ENCODE measurements around the gene ATP8B3. TPM values are rescaled to one million over a fixed set of nuclear protein-coding genes. Genes with fewer than 3 reads are reported as not detected.

ATP8B3 gene
- total RNA-seq, 1 donor from 2014 or later: 0.69 TPM

DNA sequence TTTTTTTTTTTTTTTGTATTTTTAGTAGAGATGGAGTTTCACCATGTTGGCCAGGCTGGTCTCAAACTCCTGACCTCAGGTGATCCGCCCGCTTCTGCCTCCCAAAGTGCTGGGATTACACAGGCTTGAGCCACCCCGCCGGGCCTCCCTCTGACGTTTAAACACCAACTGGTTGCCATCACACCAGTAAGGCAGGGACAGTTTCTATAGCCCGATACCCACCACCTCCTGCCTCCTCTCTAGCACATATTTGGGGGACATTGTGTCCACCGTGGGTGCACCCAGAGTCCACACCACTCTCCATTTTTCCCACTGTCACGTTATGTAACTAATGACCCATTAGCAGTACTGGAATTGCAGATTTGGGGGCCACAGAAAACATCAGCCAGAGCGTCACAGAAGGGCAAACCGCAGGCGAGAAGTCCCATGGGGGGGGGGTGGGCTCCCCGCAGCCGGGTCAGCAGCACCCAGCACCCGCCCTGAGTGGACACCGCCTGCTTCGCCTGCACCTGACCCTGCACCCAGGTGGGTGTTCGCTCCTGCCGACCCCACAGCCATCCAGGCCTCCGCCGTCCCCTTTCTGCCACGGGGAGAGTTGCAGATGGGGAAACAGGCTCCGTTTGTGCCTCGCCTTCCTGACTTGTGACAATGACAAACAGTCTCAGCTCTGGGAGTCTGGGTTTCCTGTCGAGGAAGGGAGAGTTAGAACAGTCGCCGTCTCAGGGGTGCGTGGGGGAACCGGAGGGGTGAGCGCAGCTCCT, 55.2 kb downstream of the ATP8B3 start:
- Mint-ChIP-seq H3K36me3 (ENCODE audit: low read depth, unreplicated experiment) (peaks cover 7% of the 10 kb centered on the region), H3K4me1 (ENCODE audit: unreplicated experiment) (peaks cover 5% of the 10 kb centered on the region), H3K9me3 (ENCODE audit: unreplicated experiment) (no peaks in the 10 kb centered on the region), H3K27ac (ENCODE audit: unreplicated experiment) (no peak overlapping the region), H3K27me3 (ENCODE audit: unreplicated experiment) (peaks cover 33% of the 10 kb centered on the region), H3K4me3 (ENCODE audit: unreplicated experiment) (no peak overlapping the region)
- DNase-seq (ENCODE audit: low spot score): no peak
- TF ChIP-seq, protein P1, sequence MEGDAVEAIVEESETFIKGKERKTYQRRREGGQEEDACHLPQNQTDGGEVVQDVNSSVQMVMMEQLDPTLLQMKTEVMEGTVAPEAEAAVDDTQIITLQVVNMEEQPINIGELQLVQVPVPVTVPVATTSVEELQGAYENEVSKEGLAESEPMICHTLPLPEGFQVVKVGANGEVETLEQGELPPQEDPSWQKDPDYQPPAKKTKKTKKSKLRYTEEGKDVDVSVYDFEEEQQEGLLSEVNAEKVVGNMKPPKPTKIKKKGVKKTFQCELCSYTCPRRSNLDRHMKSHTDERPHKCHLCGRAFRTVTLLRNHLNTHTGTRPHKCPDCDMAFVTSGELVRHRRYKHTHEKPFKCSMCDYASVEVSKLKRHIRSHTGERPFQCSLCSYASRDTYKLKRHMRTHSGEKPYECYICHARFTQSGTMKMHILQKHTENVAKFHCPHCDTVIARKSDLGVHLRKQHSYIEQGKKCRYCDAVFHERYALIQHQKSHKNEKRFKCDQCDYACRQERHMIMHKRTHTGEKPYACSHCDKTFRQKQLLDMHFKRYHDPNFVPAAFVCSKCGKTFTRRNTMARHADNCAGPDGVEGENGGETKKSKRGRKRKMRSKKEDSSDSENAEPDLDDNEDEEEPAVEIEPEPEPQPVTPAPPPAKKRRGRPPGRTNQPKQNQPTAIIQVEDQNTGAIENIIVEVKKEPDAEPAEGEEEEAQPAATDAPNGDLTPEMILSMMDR (IDR thresholded peaks at IDR 0.05; ENCODE audit: unreplicated experiment): no peak

DNA sequence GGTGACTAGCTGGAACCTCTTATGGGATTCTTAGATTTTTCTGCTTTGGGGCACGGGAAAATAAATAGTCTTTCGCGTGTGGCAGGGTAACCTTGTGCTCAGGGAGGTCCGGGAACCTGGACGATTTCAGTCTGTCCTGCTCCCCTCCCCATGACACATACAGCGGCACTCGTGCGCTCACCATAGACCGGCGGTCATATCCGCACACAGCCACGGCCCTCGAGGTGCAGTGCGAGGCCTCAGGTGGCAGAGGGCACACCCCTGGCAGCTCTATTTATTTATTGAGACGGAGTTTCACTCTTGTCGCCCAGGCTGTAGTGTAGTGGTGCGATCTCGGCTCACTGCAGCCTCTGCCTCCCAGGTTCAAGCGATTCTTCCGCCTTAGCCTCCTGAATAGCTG, 55.8 kb downstream of the ATP8B3 start:
- Mint-ChIP-seq H3K9me3 (ENCODE audit: unreplicated experiment) (no peaks in the 10 kb centered on the region), H3K27ac (ENCODE audit: unreplicated experiment) (no peak overlapping the region), H3K27me3 (ENCODE audit: unreplicated experiment) (peaks cover 34% of the 10 kb centered on the region), H3K4me3 (ENCODE audit: unreplicated experiment) (no peak overlapping the region), H3K4me1 (ENCODE audit: unreplicated experiment) (peaks cover 5% of the 10 kb centered on the region), H3K36me3 (ENCODE audit: low read depth, unreplicated experiment) (peaks cover 7% of the 10 kb centered on the region)
- DNase-seq (ENCODE audit: low spot score): no peak
- TF ChIP-seq, protein P1 (IDR thresholded peaks at IDR 0.05; ENCODE audit: unreplicated experiment): no peak

DNA sequence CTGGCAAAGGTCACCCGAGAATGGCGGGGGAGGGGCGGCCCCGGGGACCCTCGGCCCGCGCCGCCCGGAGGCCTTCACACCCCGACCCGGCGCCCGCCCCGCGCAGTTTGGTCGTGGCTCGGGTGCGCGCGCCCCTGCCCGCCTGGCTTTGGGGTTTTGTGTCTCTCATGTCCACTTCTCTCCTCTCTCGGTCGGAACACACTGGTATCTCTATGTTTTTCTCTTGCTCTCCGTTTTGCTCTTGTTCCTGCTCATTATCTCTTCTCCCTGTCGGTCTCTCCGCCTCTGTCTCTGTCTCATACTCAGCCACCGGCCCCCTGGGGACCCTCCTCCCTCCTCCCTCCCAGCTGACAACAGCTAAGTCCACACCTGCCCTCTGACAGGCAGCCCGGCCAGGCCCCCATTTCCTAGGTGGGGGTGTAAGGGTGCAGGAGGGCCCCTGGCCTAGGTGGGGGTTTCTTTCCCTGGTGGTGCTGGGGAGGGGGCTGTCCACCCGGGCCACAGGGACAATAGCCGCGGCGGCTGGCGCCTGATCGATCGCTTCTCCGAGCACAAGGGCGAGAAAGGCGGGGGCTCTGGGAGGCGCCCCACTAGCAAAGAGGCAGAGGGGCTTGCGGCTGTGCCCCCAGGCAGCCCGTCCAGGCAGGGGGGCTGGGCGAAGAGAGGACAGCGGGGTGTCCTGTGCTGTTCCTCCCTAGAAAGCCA, 56.5 kb downstream of the ATP8B3 start:
- DNase-seq (ENCODE audit: low spot score): no peak
- Mint-ChIP-seq H3K36me3 (ENCODE audit: low read depth, unreplicated experiment) (peaks cover 7% of the 10 kb centered on the region), H3K27ac (ENCODE audit: unreplicated experiment) (peak overlapping the region; percentile 76), H3K4me1 (ENCODE audit: unreplicated experiment) (peaks cover 5% of the 10 kb centered on the region), H3K27me3 (ENCODE audit: unreplicated experiment) (peaks cover 27% of the 10 kb centered on the region), H3K4me3 (ENCODE audit: unreplicated experiment) (peak overlapping the region; percentile 87), H3K9me3 (ENCODE audit: unreplicated experiment) (no peaks in the 10 kb centered on the region)
- TF ChIP-seq, protein P1 (IDR thresholded peaks at IDR 0.05; ENCODE audit: unreplicated experiment): no peak

DNA sequence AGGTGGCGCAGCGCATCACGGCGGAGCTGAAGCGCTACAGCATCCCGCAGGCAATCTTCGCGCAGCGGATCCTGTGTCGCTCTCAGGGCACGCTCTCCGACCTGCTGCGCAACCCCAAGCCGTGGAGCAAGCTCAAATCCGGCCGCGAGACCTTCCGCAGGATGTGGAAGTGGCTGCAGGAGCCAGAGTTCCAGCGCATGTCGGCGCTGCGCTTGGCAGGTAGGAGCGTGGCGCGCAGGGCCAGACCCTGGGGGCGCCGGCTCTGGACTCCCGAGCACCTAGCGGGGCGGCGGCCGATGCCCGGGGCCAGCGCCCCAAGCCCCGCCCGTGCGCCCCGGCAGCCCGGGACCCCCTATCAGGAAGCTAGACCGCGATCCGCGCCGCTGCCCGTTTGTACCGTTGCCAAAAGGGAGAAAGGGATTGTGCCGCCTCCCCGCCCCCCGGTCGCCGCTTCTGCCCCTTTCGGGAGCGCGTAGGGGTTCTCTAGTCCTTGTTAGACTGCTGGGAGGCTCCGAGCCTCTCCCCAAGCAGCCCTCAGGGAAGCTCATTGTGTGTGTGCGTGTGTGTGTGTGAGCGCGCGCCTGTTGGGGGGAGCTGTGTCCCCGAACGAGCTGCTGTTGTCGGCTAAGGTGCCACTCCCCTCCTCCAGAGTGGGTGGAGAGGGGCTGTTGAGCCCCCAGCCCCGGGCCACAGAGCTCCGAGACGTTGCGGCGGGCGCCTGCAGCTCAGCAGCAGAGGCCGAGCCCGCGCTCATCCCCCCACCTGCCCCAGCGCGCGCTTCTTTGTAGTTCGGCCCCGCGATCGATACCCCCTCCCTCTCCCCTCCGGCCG, 57.2 kb downstream of the ATP8B3 start:
- H3K9me3 Mint-ChIP-seq (ENCODE audit: unreplicated experiment): no peaks in the 10 kb centered on the region
- no peak overlapping the region for H3K4me3 Mint-ChIP-seq (ENCODE audit: unreplicated experiment)
- no peak overlapping the region for H3K27ac Mint-ChIP-seq (ENCODE audit: unreplicated experiment)
- peak; percentile 52 for DNase-seq (ENCODE audit: low spot score)
- H3K36me3 Mint-ChIP-seq (ENCODE audit: low read depth, unreplicated experiment): peaks cover 7% of the 10 kb centered on the region
- H3K4me1 Mint-ChIP-seq (ENCODE audit: unreplicated experiment): peaks cover 5% of the 10 kb centered on the region
- TF ChIP-seq, protein P1 (IDR thresholded peaks at IDR 0.05; ENCODE audit: unreplicated experiment): no peak
- H3K27me3 Mint-ChIP-seq (ENCODE audit: unreplicated experiment): peaks cover 32% of the 10 kb centered on the region
